Epidermal melanocyte (primary cell): ENCODE measurements around the gene HTRA3.

ENCODE experiments used
- DNase-seq: peaks from one replicate; pipeline ENCODE4 v3.0.0; 2011; ENCODE audit warnings: low spot score; ENCODE audit not compliant: insufficient read length

HTRA3 gene

DNA sequence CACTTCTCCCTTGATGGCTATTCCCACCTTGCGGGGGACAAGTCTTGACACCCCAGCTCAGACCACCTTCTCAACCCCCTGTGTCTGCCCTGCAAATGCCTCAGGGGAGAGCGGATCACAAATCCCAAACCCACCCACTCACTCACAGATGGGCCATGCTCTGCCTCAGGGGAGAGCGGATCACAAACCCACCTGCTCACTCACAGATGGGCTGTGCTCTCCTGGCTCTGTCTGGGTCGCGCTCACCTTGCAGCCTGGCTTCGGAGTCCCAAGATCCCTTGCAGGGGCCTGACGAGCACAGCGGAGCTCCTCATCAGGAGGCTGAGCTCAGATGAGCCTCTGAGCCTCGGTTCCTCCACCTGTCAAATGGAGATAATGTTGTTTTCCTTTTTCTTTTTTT, 38.6 kb downstream of the HTRA3 start:
- no peak for DNase-seq

DNA sequence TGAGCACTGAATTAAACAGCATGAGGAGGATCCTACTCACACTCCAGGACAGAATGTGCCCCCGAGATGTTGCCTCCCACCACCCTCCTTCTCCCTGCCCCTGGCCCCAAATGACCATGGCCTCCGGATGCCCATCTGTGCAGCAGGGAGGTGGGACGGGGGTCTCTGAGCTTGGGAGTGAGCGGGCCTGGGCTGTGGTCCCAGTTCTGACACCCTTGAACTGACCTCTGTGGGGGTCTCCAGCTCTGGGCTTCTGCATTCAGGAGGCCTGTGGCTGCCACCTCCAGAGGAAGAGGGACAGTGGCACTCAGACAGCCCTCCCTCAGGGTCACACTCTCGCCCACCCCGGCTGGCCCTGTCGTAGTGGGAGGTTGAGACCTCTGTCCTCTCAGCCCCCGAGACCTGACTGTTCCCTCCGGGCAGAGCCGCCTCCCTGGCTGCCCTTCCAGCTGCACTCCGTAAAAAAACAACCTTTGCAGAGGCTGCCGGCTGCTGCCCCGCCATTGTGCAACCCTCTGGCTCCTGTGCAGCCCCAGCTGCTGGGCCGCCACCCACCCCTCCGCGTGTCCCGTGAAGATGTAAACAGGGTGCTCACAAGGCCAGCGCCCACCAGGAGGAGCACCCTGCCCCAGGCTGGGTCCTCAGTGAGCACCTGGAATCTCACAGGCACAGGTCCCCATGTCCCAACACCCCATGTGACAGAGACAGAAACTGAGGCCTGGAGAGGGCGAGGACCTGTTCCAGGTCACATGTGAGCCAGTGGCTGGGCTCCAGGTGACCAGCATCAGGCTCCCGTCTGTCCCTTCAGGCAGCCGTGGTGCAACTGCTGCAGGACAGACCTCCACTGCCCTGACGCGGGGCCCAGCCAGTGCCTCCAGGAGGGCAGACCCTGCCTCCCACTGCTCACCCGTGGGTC, 39.6 kb downstream of the HTRA3 start:
- DNase-seq, result no peak

DNA sequence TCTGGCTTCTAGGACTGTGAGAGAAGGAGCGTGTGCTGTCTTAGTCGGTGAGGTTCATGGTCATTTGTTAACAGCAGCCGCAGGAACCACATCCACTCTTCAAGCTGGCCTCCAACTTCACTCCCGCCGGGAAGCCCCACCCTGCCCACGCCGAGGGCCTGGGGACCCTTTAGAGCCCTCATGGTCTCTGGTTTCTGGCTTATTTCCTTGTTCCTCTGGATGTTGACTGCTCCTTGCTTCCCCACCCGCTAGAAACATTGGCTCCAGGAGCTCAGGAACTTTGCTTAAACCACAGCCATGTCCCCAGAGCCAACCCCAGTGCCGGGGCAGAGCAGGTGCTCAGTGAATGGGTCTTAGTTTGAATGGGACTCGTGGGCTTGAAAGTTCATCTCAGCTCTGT, 40.8 kb downstream of the HTRA3 start:
- DNase-seq, result no peak

DNA sequence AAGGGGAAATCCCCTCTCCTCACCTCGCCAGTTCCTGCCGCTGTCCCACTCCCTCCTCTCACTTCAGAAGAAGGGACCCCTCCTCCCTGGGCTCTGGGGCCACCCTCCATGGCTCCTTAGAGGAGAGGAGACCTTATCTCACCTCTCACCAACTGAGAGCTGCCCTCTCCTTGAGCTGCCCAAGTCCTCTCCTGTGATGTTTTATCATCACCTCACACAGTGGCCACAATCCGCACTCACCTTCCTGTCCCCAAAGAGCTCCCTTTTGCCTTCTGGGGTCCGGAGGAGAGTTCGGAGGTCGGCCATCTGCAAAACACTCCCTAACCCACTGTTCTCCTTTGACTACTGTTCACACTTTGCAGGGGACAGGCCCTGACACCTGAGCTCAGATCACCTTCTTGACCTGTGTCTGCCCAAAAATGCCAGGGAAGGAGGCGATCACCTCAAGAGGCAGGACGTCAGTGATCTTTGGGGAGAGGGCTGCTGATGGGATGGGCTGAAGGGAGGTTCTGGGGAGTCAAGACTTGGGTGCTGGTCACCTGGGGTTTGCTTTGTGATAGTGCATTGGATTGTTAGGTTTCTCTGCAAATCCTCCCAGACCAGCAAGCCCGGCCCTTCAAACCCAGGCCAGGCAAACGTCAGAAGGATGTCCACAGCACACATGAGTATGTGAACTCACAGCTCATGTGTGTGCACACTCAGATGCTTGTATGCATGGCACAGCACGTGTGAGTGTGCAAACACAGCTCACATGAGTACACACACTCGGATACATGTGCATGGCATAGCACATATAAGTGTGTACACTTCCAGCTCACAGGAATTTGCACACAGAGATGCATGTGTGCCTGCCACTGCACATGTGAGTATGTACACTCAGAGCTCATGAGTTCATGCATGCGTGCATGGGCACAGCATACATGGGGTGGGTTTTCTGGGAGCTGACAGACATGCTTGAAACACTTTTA, 41.8 kb downstream of the HTRA3 start:
- DNase-seq, result no peak

DNA sequence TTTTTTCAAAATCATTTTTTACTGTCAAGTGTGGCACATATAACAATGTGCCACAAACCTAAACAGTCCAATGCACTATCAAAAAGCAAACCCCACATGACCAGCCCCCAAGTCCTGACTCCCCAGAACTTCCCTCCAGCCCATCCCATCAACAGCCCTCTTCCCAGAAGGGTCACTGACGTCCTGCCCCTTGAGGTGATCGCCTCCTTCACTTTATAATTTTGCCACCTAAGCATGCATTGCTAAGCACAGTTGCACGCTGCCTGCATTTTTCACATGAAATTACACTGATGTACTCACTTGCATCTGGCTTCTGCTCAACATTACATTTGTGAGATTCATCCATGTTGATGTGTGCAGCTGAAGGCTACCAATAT, 42.5 kb downstream of the HTRA3 start:
- no peak for DNase-seq

DNA sequence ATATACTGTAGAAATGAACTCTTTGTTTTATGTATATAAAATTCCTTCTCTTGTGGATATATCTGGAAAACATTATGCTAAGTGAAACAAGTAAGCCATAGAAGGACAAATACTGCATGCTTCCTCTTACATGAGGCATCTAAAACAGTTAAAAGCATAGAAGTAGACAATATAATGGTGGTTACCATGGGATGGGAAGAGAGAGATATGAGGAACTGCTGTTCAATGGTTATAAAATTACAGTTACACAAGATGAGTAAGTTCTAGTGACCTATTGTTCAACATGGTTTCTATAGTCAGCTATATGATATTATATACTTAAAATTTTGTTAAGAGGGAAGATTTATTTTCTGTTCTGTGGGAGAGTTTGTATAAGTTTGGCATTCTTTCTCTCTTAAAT, 43.4 kb downstream of the HTRA3 start:
- no peak for DNase-seq

DNA sequence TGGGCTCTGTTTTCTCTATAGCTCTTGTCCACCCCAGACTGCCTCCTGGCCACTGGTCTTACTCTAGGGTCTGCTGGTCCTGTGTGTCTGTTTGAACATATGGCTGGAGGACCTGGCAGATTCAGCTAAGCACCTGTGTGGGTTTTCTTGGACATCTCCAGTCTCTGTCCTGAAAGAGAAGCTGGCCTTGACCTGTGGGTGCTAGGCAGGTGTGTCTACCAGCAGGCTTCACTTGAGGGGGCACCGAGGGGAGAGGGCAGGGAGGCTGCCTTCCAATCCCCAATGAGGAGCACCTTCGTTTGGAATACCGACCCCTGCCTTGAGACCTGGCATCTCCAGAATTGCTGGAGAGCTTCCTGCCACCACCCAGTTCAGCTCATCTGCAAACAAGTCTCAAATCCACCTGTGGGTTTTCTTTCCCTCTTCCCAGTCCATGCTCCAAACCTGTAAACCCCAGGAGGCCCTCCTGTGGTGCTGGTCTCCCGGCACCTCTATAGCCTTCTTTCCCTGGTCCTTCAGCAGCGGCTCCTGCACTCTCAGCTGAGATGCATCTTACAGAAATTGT, 45.2 kb downstream of the HTRA3 start:
- no peak for DNase-seq

DNA sequence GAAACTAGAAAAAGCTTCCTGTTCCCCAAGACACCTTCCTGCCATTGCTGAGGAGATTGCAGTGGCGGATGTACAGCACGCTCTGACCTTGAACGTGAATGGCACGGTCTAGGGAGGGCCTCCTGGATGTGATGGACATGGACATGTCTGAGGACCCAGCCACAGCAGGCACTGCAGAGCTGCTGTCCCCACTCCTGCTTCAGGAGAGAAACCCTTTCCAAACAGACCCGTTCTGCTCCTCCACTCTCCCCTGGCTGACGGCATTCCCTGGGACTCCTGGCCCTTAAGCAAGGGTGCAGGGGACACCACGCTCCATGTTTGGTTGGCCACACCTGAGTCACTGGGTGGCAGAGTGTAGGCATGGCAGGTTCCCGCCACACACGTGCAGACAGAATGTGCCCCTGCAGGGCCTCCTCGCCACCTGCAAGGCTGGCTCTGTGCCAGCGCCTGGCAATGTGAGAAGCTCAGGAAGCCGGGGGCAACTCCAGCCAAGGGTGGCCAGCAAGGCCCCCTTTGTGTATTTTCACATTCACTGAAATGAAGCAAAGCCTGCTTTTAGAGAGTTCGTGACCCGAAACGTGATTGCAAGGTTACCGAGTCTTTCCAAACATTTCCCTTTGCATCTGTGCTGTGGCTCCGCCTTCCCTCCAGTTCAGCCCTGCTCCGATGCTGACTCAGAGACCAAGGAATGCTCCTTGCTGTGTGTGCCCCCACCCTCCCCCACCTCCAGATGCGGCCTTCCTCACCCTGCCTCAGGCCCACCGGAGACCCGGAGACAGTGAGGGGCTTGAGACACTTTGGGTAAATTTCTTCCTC, 46.1 kb downstream of the HTRA3 start:
- DNase-seq, result peak; percentile 62

DNA sequence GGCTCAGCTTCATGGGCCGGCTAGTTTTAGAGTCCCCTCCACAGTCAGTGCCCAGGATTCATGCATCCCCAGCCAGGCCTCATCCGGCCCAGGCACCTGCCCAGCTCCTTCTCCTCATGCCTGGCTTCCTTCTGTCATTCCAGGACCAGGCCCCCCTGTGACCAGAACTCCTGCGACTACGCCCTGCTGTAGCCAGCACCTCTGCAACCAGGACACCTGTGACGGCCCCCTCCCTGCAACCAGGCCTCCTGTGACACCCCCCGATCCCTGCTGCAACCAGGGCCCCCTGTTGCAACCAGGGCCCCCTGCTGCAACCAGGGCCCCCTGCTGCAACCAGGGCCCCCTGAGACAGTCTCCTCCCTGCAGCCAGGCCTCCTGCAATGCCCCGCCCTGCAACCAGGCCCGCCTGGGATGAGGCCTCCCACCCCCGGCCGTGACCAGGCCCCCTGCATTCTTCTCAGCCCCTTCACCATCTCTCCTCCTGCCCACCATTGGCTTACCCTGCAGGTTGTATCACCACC, 46.8 kb downstream of the HTRA3 start:
- DNase-seq, result no peak

DNA sequence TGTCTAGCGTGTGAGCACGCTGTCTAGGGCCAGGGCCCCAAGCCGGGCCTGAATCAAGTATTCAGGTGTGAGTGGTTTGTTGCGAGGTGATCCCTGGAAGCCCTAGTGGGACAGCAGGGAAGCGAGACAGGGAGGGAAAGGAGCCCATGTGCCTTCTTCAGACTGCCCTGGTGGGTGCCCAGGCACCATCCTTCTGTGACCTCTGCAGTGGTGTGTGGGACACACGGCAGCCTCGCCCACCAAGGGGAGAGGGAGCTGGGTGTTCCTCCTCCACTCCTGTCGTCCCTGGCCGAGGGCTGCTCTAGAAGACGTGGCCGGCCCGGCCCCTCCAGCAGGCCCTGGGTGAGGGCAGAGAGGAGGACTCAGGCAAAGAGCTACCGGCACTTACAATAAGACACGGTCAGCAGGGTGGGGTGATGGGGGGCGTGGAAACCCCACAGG, 47.4 kb downstream of the HTRA3 start:
- DNase-seq, result no peak

DNA sequence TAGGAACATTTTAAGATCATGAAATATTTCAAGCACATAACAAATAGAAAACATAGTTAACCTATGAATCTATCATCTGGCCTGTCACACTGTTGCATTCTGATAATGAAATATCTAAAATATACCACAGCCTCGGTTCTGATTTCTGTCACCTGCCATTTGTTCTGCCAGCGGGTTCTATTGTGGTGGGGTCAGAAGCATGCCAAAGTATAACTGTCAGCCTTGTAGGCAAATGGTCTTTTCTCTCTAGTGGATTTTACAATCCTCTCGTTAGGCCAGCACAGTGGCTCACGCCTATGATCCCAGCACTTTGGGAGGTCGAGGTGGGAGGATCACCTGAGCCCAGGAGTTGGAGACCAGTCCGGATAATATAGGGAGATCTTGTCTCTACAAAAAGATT, 47.9 kb downstream of the HTRA3 start:
- DNase-seq, result no peak

DNA sequence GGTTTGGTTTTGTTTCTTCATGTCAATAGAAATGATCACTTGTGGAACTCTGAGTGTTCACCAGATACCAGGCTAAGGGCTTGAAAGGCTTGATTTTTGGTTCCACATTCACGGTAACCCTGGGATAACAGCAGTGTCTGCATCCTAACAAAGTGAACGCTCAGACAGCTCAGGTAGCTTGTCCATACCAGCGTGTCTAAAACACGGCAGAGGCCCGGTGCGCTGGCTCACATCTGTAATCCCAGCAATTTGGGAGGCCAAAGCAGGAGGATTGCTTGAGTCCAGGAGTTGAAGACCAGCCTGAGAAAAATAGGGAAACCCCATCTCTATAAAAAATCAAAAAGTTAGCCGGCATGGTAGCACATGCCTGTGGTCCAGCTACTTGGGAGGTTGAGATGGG, 49.0 kb downstream of the HTRA3 start:
- no peak for DNase-seq

DNA sequence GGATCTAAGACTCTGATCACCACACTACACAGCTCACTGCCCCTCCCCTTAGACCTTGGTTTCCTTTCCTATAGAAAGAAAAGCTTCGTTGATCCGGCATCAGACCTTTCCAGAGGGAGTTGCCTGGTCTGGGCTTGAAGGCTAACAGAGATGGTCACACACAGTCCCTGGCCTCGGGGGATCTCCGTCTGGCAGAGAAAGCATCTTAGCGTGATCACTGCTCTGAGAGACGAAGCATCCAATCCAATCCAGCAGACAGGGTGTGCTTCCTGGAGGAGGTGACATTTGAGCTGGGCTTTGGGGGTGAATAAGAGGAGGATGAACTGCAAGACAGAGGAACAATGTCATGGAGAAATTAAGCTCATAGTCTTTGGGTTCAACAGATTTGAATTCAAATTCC, 49.5 kb downstream of the HTRA3 start:
- DNase-seq, result no peak

DNA sequence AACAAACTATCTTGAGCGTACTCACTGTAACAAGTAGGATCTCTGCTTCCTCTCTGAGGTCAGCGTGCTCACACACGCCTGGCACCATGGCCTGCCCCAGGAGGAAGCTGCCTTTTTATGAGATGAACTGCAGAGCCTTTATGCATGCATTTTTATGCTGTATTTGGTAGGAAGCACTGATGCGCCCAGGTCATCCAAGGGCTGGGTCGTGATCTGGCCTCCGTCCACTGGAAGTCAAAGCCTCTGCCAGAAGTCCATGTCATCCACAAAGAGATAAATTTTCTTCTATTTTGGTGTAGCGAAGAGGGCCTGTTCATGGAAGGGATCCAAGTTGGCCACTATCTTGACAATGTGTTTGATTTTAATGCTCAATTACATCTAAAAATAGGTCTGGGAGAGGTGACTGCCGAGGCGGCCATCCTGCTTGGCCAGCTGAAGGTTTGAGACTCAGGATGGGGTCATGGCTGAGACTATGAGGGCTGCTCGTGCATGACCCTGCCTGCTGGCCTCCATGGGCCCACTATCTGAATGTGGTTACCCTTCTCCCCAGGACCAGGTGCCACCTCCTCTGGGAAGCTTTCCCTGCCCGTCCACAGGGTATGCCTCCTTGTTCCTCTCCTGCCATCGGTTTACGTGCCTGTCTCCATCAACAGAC, 50.3 kb downstream of the HTRA3 start:
- DNase-seq, result no peak

DNA sequence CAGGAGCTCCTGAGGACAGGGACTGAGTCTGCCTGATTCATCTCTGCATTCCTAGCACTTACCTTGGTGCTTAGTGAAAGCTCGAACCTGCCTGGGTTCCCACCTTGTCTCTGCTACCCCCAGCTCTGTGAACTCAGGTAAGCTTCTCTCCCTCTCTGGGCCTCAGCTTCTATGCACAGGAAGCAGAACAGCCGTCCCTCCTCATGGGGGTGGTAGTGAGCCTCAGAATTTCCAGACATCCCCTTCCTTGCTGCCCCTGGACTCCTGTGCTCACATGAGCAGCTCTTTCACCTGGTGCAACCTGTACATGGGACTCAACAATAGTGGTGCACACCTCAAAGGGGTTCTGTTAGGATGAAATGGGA, 50.8 kb downstream of the HTRA3 start:
- no peak for DNase-seq

DNA sequence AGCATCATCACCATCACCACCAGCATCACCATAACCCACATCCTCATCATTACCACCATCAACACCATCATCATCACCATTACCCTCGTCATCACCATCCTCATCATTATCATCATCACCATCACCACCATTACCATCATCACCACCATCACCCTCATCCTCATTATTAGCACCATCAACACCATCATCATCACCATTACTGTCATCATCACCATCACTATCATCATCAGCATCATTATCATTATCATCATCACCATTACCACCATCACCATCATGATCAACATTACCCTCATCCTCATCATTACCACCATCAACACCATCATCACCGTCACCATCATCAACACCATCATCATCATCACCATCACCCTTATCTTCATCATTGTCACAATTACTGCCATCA, 51.7 kb downstream of the HTRA3 start:
- no peak for DNase-seq

DNA sequence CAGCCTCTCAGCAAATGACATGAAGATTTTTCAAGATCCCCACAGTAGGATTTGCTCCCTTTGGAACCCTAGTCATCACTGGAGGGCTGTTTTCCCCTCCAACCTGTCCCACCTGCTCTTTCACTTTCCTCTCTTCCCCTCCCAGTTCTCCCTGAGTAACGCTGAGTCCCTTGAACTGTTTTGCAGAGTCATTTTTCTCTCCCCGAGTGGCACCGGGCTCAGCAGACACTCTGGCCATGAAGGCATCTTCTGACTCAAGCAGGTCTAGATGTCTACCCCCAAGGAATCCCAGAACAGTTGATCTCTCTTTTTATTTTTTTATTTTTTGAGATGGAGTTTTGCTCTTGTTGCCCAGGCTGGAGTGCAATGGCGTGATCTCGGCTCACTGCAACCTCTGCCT, 52.2 kb downstream of the HTRA3 start:
- DNase-seq, result no peak

DNA sequence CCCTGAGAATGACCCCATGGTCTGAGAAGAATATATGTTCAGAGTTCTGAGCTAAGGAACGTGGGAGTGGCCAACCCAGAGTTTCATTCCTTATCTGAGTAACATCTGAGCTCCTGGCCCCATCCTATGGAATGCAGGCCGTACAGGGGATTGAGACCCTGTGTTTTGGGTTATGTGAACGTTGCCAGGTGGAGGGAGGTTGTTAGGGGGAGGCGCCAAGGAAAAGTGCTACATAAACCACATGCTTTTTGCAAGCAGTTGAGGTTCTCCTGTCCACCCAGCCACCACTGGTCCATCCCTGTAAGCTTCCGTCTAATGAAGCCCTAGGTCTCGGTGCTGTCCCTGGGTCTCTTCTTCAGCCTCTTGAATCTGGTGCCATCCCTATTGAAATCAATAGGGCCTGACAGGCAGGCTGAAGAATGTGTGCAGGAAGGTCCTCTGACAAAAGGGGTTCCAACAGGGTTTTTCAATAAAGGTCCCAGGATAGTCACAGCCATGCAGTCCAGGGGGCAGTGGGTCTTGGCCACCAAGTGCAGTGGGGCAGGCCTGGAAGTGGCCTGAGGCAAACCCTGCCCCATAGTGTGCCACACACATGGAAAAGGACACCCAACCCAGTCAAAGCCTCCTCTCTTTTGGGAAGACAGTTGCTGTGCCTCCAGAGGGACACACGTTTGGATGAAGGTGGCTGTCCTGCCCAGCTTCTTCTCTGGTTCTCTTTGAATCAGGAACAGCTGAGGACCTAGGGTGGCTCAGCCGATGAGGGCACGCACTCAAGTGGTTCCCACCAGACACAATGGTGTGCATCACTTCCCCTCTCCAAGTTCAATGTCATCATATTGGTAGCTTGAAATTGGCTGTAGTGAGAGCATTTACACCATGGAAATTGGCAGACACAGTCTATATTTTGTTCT, 53.5 kb downstream of the HTRA3 start:
- DNase-seq, result no peak

DNA sequence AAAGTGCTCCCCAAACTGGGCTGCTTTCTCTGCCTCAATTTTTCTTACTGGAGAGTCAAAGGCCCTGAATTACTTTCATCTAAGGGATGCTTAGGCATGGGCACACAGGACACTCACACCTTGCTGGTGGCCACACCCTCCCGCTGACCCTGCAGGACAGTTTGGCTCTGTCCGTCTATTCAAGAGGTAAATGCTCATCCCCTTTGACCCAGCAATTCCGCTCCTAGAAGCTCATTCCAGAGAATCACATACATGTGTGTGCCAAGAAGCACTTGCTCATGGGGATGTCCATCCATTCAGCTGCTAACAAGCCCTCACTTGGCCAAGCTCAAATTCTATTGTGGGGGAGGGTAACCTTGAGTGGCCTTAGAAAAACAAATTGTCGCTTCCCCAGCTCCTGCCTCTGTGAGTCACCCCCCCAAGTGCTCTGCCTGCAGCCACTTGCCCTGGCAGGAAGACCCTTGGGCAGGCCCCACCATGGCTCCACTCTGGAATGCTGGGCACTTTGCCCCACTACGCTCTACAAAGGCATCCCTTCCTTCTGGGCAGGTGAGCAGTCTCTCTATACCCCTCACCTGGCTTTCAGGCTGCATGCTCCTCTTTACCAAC, 54.5 kb downstream of the HTRA3 start:
- DNase-seq, result peak; percentile 4
